Measurements from ENCODE around the gene CIDEB.

Gene CIDEB

GRCh38 chr14:24321212-24321975, 13.6 kb upstream of the CIDEB start:
- no peak for DNase-seq (ENCODE audit: low read depth)
- no peak for TF ChIP-seq CTCF (IDR thresholded peaks at IDR 0.05; ENCODE audit: control insufficient read depth, insufficient read depth, low read depth, low read length, missing control alignments)
- no peak overlapping the region for H3K4me3 ChIP-seq (ENCODE audit: control insufficient read depth, low read depth, low read length)

- no peak for TF ChIP-seq CTCF (IDR thresholded peaks at IDR 0.05; ENCODE audit: control insufficient read depth, insufficient read depth, low read depth, low read length, missing control alignments)
- no peak for DNase-seq (ENCODE audit: low read depth)
- no peak overlapping the region for H3K4me3 ChIP-seq (ENCODE audit: control insufficient read depth, low read depth, low read length)
These were observed 9.6 kb upstream of the CIDEB start for GRCh38 chr14:24317141-24317928.

- TF ChIP-seq CTCF (IDR thresholded peaks at IDR 0.05; ENCODE audit: control insufficient read depth, insufficient read depth, low read depth, low read length, missing control alignments): no peak
- no peak for DNase-seq (ENCODE audit: low read depth)
- no peak overlapping the region for H3K4me3 ChIP-seq (ENCODE audit: control insufficient read depth, low read depth, low read length)
These were observed 8.8 kb upstream of the CIDEB start for GRCh38 chr14:24316597-24316950.

- TF ChIP-seq CTCF (IDR thresholded peaks at IDR 0.05; ENCODE audit: control insufficient read depth, insufficient read depth, low read depth, low read length, missing control alignments): no peak
- no peak for DNase-seq (ENCODE audit: low read depth)
- H3K4me3 ChIP-seq (ENCODE audit: control insufficient read depth, low read depth, low read length): no peak overlapping the region
These were observed 8.2 kb upstream of the CIDEB start for GRCh38 chr14:24315807-24316596.

- DNase-seq (ENCODE audit: low read depth): no peak
- no peak for TF ChIP-seq CTCF (IDR thresholded peaks at IDR 0.05; ENCODE audit: control insufficient read depth, insufficient read depth, low read depth, low read length, missing control alignments)
- no peak overlapping the region for H3K4me3 ChIP-seq (ENCODE audit: control insufficient read depth, low read depth, low read length)
These were observed 7.5 kb upstream of the CIDEB start for GRCh38 chr14:24315243-24315806.
